Osteocyte (in vitro differentiated cells): Measurements from ENCODE around the gene USP15. TPM values are rescaled to one million over a fixed set of nuclear protein-coding genes. Genes with fewer than 3 reads are reported as not detected.

ENCODE experiments used
- DNase-seq: peaks from one replicate; pipeline ENCODE4 v3.0.0; 2021; ENCODE audit warnings: mixed read lengths; ENCODE audit not compliant: unreplicated experiment; ENCODE audit errors: extremely low spot score
- H3K27ac Mint-ChIP-seq: one replicate; pipeline ENCODE4 v1.8.0; 2021; ENCODE audit warnings: mild to moderate bottlenecking, mixed read lengths; ENCODE audit not compliant: unreplicated experiment
- H3K27me3 Mint-ChIP-seq: one replicate; pipeline ENCODE4 v1.8.0; 2021; ENCODE audit warnings: mixed read lengths; ENCODE audit not compliant: unreplicated experiment
- H3K36me3 Mint-ChIP-seq: one replicate; pipeline ENCODE4 v1.8.0; 2021; ENCODE audit warnings: mixed read lengths; ENCODE audit not compliant: unreplicated experiment
- H3K4me1 Mint-ChIP-seq: one replicate; pipeline ENCODE4 v1.8.0; 2021; ENCODE audit warnings: mixed read lengths; ENCODE audit not compliant: unreplicated experiment
- H3K4me3 Mint-ChIP-seq: one replicate; pipeline ENCODE4 v1.8.0; 2021; ENCODE audit warnings: mild to moderate bottlenecking, moderate library complexity, mixed read lengths; ENCODE audit not compliant: unreplicated experiment
- H3K9me3 Mint-ChIP-seq: one replicate; pipeline ENCODE4 v1.8.0; 2021; ENCODE audit warnings: mixed read lengths; ENCODE audit not compliant: unreplicated experiment
- total RNA-seq: library from RNA; stranded (reverse); gene quantifications from 2 replicates; pipeline ENCODE4 v1.2.1, GENCODE V29; 2021
- TF ChIP-seq, protein P1 (sequence below): fragments of 200-600 bp; sonication (generic); IDR thresholded peaks from 2 replicates; pipeline ENCODE4 v1.5.0; 2021; ENCODE audit warnings: antibody characterized with exemption, mild to moderate bottlenecking, moderate library complexity

Gene USP15
- total RNA-seq, 1 donor from 2014 or later = 45.0 TPM

DNA sequence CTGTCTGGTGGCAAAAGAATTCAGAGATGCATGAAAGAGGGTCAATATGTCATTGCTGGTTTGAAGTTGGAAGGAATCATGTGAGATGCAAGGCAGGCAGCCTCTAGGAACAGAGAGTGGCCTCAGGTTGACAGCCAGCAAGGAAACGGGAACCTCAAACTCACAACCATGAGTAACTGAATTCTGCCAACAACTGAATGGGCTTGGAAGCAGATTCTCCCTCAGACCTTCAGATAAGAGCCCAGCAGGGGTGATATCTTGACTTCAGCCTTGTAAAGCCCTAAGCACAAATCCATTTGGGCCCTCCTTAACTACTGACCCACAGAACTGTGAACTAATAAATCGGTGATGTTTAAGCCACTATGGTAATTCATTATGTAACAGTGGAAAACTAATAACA lies 35.8 kb downstream of the USP15 start:
- H3K9me3 Mint-ChIP-seq = peaks cover 2% of the 10 kb centered on the region
- peaks cover 8% of the 10 kb centered on the region for H3K4me1 Mint-ChIP-seq
- TF ChIP-seq, protein P1, sequence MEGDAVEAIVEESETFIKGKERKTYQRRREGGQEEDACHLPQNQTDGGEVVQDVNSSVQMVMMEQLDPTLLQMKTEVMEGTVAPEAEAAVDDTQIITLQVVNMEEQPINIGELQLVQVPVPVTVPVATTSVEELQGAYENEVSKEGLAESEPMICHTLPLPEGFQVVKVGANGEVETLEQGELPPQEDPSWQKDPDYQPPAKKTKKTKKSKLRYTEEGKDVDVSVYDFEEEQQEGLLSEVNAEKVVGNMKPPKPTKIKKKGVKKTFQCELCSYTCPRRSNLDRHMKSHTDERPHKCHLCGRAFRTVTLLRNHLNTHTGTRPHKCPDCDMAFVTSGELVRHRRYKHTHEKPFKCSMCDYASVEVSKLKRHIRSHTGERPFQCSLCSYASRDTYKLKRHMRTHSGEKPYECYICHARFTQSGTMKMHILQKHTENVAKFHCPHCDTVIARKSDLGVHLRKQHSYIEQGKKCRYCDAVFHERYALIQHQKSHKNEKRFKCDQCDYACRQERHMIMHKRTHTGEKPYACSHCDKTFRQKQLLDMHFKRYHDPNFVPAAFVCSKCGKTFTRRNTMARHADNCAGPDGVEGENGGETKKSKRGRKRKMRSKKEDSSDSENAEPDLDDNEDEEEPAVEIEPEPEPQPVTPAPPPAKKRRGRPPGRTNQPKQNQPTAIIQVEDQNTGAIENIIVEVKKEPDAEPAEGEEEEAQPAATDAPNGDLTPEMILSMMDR = no peak
- no peak overlapping the region for H3K4me3 Mint-ChIP-seq
- no peak for DNase-seq
- no peaks in the 10 kb centered on the region for H3K27me3 Mint-ChIP-seq
- peaks cover 35% of the 10 kb centered on the region for H3K36me3 Mint-ChIP-seq
- no peak overlapping the region for H3K27ac Mint-ChIP-seq

DNA sequence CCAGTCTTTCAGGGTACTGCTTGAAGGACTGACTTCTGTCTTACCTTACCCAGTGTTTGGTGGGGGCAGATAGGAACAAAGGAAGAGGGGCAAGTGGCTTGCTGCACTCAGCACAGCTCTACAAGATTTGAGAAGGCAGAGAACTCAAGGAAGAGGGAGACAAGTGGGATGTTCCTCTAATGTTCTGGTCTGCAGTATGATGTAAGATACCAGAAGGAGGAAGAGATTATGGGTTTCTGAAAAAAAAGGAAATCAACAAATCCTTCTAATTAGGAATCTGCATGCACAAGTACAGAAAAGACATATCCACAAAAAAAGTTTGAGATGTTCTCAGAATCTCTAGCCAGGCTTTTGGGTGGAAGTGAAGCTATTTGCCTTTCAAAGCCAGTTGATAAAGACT lies 37.1 kb downstream of the USP15 start:
- DNase-seq = no peak
- Mint-ChIP-seq H3K9me3 (no peaks in the 10 kb centered on the region), H3K4me3 (no peak overlapping the region), H3K36me3 (peaks cover 33% of the 10 kb centered on the region), H3K27ac (no peak overlapping the region), H3K27me3 (no peaks in the 10 kb centered on the region), H3K4me1 (peaks cover 7% of the 10 kb centered on the region)
- TF ChIP-seq, protein P1 = no peak

DNA sequence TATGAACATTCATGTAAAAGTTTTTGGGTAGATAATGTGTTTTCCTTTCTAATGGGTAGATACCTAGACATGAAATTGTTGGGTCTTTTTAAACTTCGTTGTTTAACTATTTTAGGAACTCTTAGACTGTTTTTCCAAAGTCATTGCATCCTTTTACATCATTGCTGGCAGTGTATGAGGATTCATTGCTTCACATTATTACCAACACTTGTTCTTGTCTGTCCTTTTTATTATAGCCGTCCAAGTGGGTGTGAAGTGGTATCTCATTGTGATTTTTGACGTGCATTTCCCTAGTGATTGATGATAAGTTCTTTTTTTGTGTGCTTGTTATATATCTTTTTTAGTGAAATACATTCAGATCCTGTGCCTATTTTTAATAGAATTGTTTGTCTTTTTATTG lies 39.4 kb downstream of the USP15 start:
- TF ChIP-seq, protein P1 = no peak
- Mint-ChIP-seq H3K9me3 (peaks cover 11% of the 10 kb centered on the region), H3K4me3 (no peak overlapping the region), H3K27ac (no peak overlapping the region), H3K27me3 (no peaks in the 10 kb centered on the region), H3K36me3 (peaks cover 48% of the 10 kb centered on the region), H3K4me1 (no peaks in the 10 kb centered on the region)
- DNase-seq = no peak

DNA sequence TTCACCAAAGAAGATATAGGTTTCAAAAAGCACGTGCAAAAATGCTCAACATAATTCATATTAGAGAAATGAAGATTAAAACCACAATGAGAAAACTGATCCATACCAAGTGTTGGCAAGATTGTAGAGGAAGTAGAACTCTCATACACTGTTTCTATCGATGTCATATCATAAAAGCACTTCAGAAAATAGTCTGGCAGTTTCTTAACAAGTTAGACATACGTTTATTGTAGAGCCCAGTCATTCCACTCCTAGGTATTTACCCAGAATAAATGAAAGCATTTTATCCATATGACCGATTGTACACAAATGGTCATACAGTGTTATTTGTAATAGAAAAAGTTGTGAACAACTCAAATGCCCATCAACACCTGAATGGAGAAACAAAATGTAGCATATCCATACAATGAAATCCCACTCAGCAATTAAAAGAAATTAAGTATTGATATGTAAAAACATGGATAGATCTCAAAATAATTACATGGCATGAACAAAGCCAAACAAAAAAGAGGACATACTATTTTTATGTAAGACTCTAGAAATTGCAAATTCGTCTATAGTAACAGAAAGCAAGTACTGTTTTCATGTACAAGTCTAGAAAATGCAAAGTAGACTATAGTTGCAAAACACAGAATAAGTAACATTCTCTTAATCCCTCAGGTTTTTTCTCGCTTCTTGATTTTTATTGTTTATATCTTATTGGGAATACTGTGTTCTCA lies 41.0 kb downstream of the USP15 start:
- H3K36me3 Mint-ChIP-seq = peaks cover 47% of the 10 kb centered on the region
- TF ChIP-seq, protein P1 = no peak
- no peak for DNase-seq
- no peaks in the 10 kb centered on the region for H3K4me1 Mint-ChIP-seq
- H3K27me3 Mint-ChIP-seq = no peaks in the 10 kb centered on the region
- peaks cover 17% of the 10 kb centered on the region for H3K9me3 Mint-ChIP-seq
- H3K27ac Mint-ChIP-seq = no peak overlapping the region
- no peak overlapping the region for H3K4me3 Mint-ChIP-seq

DNA sequence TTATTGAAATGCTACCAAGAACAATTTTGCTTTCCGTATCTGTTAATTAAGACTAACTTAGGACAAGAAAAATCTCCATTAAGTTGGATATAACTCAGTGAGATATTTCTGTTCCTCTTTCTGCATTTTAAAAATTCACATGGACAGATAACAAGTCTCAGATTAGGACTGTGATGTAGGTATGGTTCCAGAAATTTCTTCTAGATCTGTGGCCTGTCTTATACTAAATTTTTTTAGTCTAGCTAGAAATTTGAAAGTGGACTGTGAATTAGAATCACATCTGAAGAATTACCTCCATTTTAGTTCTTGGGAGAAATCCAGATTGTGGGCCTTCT lies 41.6 kb downstream of the USP15 start:
- no peak overlapping the region for H3K4me3 Mint-ChIP-seq
- DNase-seq = no peak

More for the DNA sequence above, 41.6 kb downstream of the USP15 start:
- Mint-ChIP-seq H3K27ac (no peak overlapping the region), H3K9me3 (peaks cover 17% of the 10 kb centered on the region), H3K4me1 (no peaks in the 10 kb centered on the region), H3K36me3 (peaks cover 48% of the 10 kb centered on the region), H3K27me3 (no peaks in the 10 kb centered on the region)
- TF ChIP-seq, protein P1 = no peak
